Measurements from ENCODE around the gene ARRB1.
"Not testable (repeated sequence)": the region's sequence is repeated elsewhere in the genome, so short reads cannot be mapped to it uniquely, and the experiment has no call there.

- not testable (repeated sequence) for TF ChIP-seq NFRKB (IDR thresholded peaks at IDR 0.05); ZNF12 (CRISPR knock-in tag; IDR thresholded peaks at IDR 0.05); ASH2L (IDR thresholded peaks at IDR 0.05; ENCODE audit: insufficient read length, low read depth, low read length); TOPORS (CRISPR knock-in tag; IDR thresholded peaks at IDR 0.05); CTCF (CRISPR knock-in tag; IDR thresholded peaks at IDR 0.05); U2AF1 (optimal IDR thresholded peaks at IDR 0.05; ENCODE audit: low read depth, low read length); HMGXB3 (CRISPR knock-in tag; IDR thresholded peaks at IDR 0.05; ENCODE audit: borderline replicate concordance); POLR2A (IDR thresholded peaks at IDR 0.05; ENCODE audit: insufficient read depth in 1 of 2, low read depth in 2 of 2, low read length in 2 of 2)
Observed at GRCh38 chr11:75331304-75331703, 20.2 kb downstream of the ARRB1 start.
